Stimulated activated CD4-positive, alpha-beta T cell treated with anti-CD3 and anti-CD28 coated beads, Interleukin-4, amount 100 ng/mL, for 48 hours (primary cell): ENCODE measurements around the gene SLC12A7.
A peak's percentile ranks its signal among the peaks of the same experiment; 100 is the strongest.
"Not testable (repeated sequence)": the region's sequence is repeated elsewhere in the genome, so short reads cannot be mapped to it uniquely, and the experiment has no call there.

ENCODE experiments used
- DNase-seq, 2 donors: peaks; one replicate each; pipeline ENCODE4 v3.0.0-alpha.2; 2020; ENCODE audit warnings: low read depth in 2 of 2

SLC12A7 gene

GRCh38 chr5:1109542-1110306 is 2.1 kb downstream of the SLC12A7 start:
- DNase-seq, result no peak

DNA sequence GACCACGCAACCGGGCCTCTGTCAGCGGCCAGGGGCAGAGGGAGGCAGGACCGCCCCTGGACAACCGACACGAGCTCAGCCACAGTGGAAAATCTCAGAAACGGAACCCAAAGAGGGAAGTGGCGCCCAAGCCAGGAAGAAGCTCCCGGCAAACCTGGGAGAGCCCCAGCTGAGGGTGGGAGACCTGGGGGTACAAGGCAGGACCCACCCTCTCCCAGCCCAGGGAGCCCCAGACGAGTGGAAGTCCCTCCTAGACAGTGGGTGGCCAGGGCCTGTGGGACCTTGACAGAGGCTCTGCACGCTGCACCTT is 3.0 kb downstream of the SLC12A7 start:
- no peak for DNase-seq

GRCh38 chr5:1108023-1108864 is 3.6 kb downstream of the SLC12A7 start:
- DNase-seq, result no peak

DNA sequence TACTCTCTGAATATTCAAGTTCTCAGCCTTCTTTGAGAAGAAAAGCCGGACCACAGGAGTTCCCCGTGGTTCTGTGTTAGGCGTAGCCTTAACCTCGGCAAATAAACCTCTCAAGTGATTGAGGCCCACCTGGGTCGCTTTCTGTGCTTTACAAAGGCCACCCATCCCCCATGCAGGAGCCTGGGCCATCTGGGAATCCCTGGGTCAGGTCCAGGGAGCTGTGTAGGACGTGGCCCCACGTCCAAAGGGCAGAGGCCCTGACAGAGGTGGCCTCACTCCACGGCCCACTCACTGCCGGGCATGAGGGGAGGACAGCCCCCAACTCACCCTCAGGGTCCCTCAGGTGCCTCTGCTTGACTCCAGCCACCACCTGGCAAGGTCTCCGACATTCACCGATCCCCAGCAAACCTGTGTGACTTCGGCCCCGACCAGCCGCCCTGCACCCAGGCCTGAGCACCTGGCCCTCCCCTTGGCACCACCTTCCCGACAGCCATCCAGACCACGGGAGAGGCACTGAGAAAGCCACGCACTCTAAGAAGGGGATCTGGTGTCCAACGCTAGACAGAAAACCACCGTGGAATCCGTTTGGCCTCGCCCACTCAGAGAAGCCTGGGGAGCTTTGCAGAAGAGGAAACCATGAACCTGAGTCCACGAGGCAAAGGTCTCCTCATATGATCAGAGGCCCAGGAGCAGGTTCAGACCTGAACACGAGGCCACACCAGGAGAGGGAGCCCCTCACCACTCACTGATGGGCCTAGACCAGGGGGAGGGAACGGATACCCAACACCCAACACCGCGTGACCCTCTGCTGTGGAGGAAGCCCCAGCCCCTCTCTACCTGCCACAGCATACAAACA is 4.5 kb downstream of the SLC12A7 start:
- DNase-seq, result no peak

- DNase-seq, result no peak
Measured at GRCh38 chr5:1106385-1107166, 5.3 kb downstream of the SLC12A7 start.

DNA sequence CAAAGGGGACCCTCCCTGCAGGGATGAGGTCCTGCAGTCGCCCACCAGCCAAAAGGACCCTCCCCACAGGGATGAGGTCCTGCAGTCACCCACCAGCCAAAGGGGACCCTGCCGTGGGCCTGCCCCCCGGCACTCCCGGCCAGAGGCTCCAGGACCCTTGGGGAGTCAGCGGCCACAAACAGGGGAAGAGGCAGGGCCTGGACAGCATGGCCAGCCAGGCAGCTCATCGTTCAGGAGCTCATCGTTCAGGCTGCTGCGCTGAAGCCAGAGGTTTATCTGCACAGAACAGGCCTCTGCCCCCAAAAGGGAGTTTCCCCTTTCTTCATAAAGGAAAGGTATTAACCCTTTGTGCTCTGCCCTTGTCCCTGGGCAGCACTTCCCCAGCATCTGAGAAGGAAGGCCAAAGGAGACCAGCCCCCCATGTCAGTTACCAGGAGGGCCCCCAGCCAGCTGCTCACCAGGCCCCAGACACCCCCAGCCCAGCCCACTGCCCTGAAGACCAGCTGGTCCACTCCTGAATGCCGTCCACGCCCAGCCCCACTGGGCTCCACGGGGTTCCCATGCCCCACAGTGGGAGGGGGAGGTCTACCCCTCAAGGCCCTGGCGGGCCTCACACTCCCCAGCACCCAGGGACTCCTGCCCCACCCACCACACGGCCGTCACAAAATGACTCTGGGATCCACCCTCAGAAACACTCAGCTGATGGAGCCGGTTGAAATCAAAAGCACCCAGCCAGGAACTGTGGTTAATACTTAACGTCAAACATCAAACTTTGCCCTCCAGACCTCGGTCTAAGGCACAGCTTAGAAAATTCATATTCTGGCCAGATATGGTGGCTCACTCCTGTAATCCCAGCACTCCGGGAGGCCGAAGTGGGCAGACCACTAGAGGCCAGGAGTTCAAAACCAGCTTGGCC is 6.3 kb downstream of the SLC12A7 start:
- DNase-seq, result peak in 1 of 2 donors; percentile 27

GRCh38 chr5:1104327-1105006 is 7.4 kb downstream of the SLC12A7 start:
- no peak for DNase-seq

DNA sequence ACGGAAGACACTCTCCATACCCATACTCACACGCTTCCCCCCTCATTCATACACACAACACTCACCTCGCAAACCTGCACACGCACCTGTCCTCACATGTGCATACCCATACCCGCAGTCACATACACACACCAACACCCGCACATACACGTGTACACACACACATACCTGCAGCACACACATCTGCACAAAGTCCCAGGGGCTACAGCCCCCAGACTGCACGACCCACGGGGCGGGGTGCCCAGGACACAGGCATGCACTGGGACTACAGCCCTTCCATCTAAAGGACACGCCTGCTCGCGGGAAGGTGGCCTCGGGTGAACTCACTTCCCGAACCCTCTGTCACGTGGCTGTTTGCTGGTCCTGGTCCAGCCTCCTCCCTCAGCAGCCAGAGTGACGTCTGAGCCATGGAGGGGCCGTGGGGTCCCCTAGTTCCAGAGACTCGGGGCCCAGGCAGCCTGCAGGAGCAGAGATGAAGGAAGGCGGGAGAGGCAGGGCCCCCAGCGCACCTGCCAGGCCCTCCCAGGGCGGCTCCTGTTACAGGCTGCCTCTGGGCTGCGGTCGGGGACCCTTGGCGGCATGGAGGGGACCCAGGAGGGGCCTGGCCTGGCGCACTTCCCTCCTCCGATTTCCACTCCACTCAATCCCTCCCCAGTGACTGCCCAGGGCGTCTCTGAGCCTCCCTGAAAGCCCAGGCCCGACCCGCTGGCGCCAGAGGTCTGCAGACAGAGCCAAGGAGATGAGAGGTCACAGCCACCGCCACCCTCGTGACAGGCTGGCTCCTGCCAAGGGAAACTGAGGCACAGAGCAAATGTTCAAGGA is 8.1 kb downstream of the SLC12A7 start:
- DNase-seq, result no peak

- no peak for DNase-seq
Measured at GRCh38 chr5:1103093-1103492, 8.8 kb downstream of the SLC12A7 start.

GRCh38 chr5:1101961-1102713 is 9.7 kb downstream of the SLC12A7 start:
- DNase-seq, result no peak

DNA sequence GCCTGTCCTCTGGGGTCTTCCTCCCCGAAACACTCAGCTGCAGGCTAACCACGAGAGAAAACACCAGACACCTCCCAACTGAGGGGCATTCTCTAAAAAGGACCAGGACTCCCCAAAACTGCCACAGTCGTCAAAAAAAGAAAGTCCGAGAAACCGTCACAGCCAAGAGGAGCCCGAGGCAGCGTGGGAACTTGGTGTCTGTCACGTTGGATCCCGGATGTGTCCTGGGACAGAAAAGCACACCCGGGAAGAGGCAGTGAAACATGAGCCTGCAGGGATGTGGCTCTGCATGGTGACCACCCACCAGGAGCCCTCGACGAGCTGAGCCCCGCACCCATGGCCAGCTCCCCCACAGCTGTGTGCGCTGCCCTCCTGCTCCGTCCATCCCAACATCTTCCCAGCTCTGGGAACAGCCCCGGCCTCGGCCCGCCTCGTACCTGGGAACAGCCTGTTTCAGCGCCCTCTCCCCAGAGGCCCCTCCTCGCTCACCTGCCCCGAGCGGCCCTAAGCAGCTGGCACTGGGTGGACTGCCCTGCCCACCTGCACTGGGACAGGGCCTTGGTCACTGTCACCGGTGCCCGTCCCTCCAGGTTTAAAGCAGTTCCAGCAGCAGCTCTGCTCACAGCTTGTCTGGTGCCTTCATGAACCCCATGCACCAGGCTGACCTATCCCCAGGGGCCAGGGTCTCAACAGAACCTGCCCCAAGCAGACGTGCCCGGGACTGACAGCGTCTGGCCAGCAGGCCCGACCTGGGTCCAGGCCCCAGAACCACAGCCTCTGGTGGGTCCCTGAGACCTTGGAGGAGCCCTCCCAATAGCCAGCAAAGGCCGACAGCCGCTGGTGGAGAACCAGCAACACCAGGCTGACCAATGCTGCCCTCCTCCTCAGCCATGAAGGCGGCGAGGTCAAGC is 10.9 kb downstream of the SLC12A7 start:
- no peak for DNase-seq

DNA sequence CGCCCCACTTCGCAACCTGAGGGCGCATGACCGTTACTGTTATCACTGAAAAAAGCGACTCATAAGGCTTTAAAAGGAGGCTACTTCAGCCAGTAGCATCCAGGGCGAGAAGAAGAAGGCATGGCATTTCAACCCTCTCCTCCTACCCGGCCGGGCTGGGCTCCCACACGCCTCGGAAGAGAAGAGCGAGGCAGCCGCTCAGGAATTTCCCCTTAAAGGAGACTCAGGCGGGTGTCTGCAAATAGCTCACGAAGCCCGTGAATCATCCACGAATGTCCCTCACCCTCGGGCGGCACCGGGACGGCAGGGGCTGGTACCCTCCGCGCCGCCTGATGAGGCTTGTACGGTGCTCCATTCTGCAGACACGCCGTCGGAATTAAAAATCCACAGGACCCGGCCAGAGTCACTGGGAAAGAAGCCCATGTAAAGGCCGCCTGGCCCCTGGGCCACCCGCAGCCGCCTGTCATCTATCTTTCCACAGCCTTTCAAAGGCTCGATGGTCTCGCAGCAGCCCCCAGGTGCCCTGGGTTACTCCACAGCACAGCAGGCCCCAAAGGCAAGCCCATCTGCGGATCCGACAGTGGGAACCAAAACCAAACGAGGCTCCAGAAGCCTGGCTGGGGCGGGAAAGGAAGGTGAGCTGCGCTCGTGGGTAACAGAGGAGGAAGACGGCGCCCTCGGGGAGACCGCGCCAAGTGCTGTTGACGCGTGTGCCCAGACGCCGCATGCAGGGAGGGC is 11.8 kb downstream of the SLC12A7 start:
- DNase-seq, result no peak

GRCh38 chr5:1098986-1099597 is 12.8 kb downstream of the SLC12A7 start:
- no peak for DNase-seq

DNA sequence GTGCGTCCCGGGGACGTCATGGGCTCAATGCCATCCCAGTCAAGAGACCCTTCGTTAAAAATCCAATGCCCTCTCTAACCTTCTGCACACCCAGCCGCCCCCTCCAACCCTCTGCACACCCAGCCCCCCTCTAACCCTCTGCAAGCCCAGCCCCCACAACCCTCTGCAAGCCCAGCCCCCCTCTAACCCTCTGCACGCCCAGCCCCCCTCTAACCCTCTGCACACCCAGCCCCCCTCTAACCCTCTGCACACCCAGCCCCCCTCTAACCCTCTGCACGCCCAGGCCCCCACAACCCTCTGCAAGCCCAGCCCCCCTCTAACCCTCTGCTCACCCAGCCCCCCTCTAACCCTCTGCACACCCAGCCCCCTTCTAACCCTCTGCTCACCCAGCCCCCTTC is 13.9 kb downstream of the SLC12A7 start:
- not testable (repeated sequence) for DNase-seq

GRCh38 chr5:1097381-1097987 is 14.4 kb downstream of the SLC12A7 start:
- no peak for DNase-seq

- no peak for DNase-seq
Measured at GRCh38 chr5:1096838-1097237, 15.0 kb downstream of the SLC12A7 start.
